RWPE2 (cell line): ENCODE measurements around the gene FAM72A.

Experiments used
- ATAC-seq: fragments of 200-7000 bp; cut with Tn5 transposase; 3 replicates; pipeline ENCODE4 v1.9.1; 2021; ENCODE audit warnings: low read depth
- DNase-seq: peaks from one replicate; pipeline ENCODE4 v3.0.0-alpha.2; 2020; ENCODE audit warnings: low spot score
- H3K27ac ChIP-seq: fragments of 450-650 bp; 2 replicates; pipeline ENCODE4 v1.5.1; 2017; ENCODE audit warnings: mild to moderate bottlenecking; ENCODE audit not compliant: poor library complexity, severe bottlenecking
- H3K27me3 ChIP-seq: fragments of 250-450 bp; sonication (Bioruptor Pico); 2 replicates; pipeline ENCODE4 v1.5.1; 2021; ENCODE audit warnings: mild to moderate bottlenecking, moderate library complexity; ENCODE audit not compliant: insufficient read depth, poor library complexity, severe bottlenecking
- H3K36me3 ChIP-seq: fragments of 250-450 bp; sonication (Bioruptor Pico); 2 replicates; pipeline ENCODE4 v1.5.1; 2020; ENCODE audit warnings: low read depth, mild to moderate bottlenecking, moderate library complexity
- H3K4me1 ChIP-seq: fragments of 250-450 bp; sonication (Bioruptor Pico); 2 replicates; pipeline ENCODE4 v1.5.1; 2021; ENCODE audit warnings: mild to moderate bottlenecking, moderate library complexity; ENCODE audit not compliant: insufficient read depth, poor library complexity, severe bottlenecking
- H3K4me3 ChIP-seq: fragments of 250-450 bp; sonication (Bioruptor Pico); 2 replicates; pipeline ENCODE4 v1.5.1; 2021; ENCODE audit warnings: mild to moderate bottlenecking, moderate library complexity; ENCODE audit not compliant: severe bottlenecking
- H3K9me3 ChIP-seq: fragments of 250-450 bp; sonication (Bioruptor Pico); 2 replicates; pipeline ENCODE4 v1.5.1; 2021; ENCODE audit warnings: mild to moderate bottlenecking, moderate library complexity; ENCODE audit not compliant: severe bottlenecking
- TF ChIP-seq, protein P1 (sequence below): fragments of 450-650 bp; IDR thresholded peaks from one replicate; pipeline ENCODE4 v1.5.1; 2017; ENCODE audit warnings: mild to moderate bottlenecking, moderate library complexity; ENCODE audit not compliant: poor library complexity, severe bottlenecking

The FAM72A gene

DNA sequence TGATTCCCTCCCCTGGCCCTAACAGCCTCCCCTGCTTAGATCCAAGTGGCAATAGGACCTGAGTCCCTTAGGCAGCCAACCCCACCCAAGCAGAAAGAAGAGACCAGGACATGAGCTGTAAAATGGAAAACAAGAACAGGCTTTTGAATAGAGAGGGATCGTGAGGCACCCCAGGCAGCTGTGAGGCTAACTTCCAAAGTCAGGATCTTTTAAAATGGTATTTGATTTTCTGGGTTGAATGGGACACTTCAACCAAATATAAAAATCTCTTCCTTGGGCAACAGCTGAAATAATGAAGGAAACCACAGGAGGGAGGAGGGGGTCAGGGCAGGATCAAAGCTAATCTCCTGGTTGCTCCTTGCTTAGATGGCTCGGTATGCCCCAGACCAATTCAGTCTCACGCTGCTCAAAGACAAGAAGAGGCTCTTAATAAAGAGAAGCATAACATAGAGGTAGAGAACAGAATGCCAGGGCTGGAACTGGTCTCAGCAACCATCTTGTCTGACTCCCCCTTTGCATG, 56.8 kb downstream of the FAM72A start:
- no peaks in the 10 kb centered on the region for H3K9me3 ChIP-seq
- no peaks in the 10 kb centered on the region for H3K27me3 ChIP-seq
- TF ChIP-seq, protein P1, sequence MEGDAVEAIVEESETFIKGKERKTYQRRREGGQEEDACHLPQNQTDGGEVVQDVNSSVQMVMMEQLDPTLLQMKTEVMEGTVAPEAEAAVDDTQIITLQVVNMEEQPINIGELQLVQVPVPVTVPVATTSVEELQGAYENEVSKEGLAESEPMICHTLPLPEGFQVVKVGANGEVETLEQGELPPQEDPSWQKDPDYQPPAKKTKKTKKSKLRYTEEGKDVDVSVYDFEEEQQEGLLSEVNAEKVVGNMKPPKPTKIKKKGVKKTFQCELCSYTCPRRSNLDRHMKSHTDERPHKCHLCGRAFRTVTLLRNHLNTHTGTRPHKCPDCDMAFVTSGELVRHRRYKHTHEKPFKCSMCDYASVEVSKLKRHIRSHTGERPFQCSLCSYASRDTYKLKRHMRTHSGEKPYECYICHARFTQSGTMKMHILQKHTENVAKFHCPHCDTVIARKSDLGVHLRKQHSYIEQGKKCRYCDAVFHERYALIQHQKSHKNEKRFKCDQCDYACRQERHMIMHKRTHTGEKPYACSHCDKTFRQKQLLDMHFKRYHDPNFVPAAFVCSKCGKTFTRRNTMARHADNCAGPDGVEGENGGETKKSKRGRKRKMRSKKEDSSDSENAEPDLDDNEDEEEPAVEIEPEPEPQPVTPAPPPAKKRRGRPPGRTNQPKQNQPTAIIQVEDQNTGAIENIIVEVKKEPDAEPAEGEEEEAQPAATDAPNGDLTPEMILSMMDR: no peak
- no peaks in the 10 kb centered on the region for H3K4me1 ChIP-seq
- ATAC-seq (no peak), DNase-seq (no peak)
- no peak overlapping the region for H3K27ac ChIP-seq
- no peaks in the 10 kb centered on the region for H3K36me3 ChIP-seq
- no peak overlapping the region for H3K4me3 ChIP-seq

DNA sequence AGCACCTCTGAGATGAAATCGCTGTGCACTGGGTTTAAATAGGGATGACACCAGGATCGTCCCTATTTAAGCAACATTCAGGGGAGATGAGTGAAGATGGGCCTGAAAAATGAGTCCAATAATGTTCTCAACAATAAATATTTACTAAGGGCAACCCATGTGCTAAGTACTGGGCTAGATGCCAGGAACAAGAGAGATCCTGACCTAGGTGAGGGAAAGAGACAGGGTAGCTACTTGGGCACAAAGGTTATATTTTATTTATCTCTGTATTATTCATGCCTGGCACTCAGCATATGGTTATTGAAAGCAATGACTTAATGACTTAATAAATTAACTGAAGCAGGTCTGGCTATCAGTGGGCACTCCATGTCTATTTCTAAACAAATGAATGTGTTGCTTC, 58.0 kb downstream of the FAM72A start:
- ATAC-seq: no peak
- Histone ChIP-seq H3K27ac (no peak overlapping the region), H3K36me3 (no peaks in the 10 kb centered on the region), H3K4me1 (no peaks in the 10 kb centered on the region), H3K9me3 (no peaks in the 10 kb centered on the region), H3K27me3 (no peaks in the 10 kb centered on the region), H3K4me3 (no peak overlapping the region)
- TF ChIP-seq, protein P1: no peak
- no peak for DNase-seq

DNA sequence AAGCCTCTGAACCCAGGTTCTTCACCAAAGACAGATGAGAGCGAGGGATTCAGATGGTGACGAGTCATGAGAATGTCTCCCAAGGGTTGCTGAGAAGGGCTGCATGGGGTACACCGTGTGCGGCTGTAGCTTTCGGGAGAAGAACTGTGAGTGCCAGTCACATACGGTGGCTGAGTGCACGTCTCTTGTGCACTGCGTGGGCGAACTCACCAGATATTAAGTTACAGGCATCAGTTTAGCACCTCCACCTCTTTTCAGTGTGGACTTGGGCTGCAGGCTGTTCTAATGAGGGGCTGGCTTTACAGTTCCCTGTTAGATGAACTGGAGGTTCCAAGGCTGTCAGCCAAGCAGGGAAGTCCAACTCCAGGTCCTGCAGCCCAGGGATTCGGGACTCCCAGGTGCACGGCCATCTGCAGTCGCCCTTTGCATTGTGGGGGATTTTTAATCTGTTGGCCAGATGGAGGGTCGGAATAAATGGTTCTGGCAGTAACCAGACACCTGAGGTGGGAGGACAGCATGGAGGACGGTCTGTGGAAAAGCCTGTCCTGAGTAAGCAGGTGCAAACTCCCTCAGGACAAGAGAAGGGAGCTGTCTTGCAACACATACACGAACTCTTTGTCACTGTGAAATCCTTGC, 59.0 kb downstream of the FAM72A start:
- no peak for DNase-seq
- Histone ChIP-seq H3K9me3 (no peaks in the 10 kb centered on the region), H3K27me3 (no peaks in the 10 kb centered on the region), H3K27ac (no peak overlapping the region), H3K4me3 (no peak overlapping the region), H3K4me1 (no peaks in the 10 kb centered on the region), H3K36me3 (no peaks in the 10 kb centered on the region)
- TF ChIP-seq, protein P1: no peak
- ATAC-seq: no peak

DNA sequence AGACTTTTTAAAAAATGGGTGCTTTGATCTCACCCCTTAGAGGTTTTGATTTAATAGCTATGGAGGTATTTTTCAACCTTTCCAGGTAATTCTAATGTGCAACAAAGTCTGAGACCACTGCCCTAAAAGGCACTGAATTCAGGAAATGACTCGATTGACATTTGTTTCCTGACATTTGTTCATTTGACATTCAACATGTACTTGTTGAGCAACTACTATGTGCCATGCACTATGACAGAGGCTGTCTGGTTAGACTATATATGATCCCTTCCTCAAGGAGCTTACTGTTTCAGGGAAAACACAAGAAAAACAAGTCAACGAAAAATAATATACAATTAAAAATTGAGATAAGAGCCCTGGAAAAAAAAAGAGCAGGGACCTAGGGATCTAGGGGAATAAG, 59.9 kb downstream of the FAM72A start:
- no peak overlapping the region for H3K4me3 ChIP-seq
- ATAC-seq (no peak), DNase-seq (no peak)
- H3K36me3 ChIP-seq: no peaks in the 10 kb centered on the region
- TF ChIP-seq, protein P1: no peak
- H3K27me3 ChIP-seq: no peaks in the 10 kb centered on the region
- H3K27ac ChIP-seq: no peak overlapping the region
- H3K4me1 ChIP-seq: no peaks in the 10 kb centered on the region
- no peaks in the 10 kb centered on the region for H3K9me3 ChIP-seq

DNA sequence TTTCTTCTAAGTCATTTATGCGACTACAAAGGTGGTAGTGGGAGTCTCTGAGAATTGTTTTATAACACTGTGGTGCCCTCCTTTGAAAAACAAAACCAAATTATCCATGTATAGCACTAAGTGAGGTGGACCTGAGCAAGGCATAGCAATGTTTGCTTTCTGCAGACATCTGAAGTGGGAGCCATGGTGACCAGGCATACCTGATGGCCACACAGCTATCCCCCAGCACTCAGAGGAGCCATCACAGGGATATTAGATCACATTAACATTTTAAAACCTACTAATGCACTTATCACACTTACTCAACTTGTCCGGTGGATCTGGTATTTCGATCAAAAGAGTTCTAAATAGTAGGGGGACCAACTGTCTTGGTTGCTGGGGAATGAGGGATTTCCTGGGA, 60.6 kb downstream of the FAM72A start:
- no peak for ATAC-seq
- no peaks in the 10 kb centered on the region for H3K27me3 ChIP-seq
- no peak overlapping the region for H3K27ac ChIP-seq

More for the DNA sequence above, 60.6 kb downstream of the FAM72A start:
- H3K9me3 ChIP-seq: no peaks in the 10 kb centered on the region
- no peaks in the 10 kb centered on the region for H3K4me1 ChIP-seq
- DNase-seq: no peak
- TF ChIP-seq, protein P1: no peak
- H3K4me3 ChIP-seq: no peak overlapping the region
- H3K36me3 ChIP-seq: no peaks in the 10 kb centered on the region
